Stimulated activated CD8-positive, alpha-beta memory T cell treated with anti-CD3 and anti-CD28 coated beads, Interleukin-7, amount 100 ng/mL, for 48 hours (primary cell): ENCODE data around the gene GJD4.

Source experiments
- DNase-seq, 2 donors: peaks; one replicate each; pipeline ENCODE4 v3.0.0-alpha.2; 2020; ENCODE audit warnings: low read depth in 1 of 2; ENCODE audit errors: extremely low read depth in 1 of 2

GJD4 gene

GRCh38 chr10:35578618-35578956 is 26.6 kb upstream of the GJD4 start:
- DNase-seq, result no peak

GRCh38 chr10:35579116-35579515 is 26.0 kb upstream of the GJD4 start:
- no peak for DNase-seq

GRCh38 chr10:35579726-35580422 is 25.3 kb upstream of the GJD4 start:
- no peak for DNase-seq

GRCh38 chr10:35580423-35580770 is 24.7 kb upstream of the GJD4 start:
- DNase-seq, result no peak

- DNase-seq, result no peak
Measured at GRCh38 chr10:35581655-35582054, 23.5 kb upstream of the GJD4 start.

- DNase-seq, result no peak
Measured at GRCh38 chr10:35584946-35585345, 20.2 kb upstream of the GJD4 start.

GRCh38 chr10:35585356-35585755 is 19.8 kb upstream of the GJD4 start:
- no peak for DNase-seq

- DNase-seq, result no peak
Measured at GRCh38 chr10:35585903-35586535, 19.1 kb upstream of the GJD4 start.

- DNase-seq, result no peak
Measured at GRCh38 chr10:35588836-35589235, 16.3 kb upstream of the GJD4 start.

- no peak for DNase-seq
Measured at GRCh38 chr10:35592441-35592840, 12.7 kb upstream of the GJD4 start.

GRCh38 chr10:35594115-35595079 is 10.7 kb upstream of the GJD4 start:
- no peak for DNase-seq

- no peak for DNase-seq
Measured at GRCh38 chr10:35595106-35595505, 10.0 kb upstream of the GJD4 start.

- no peak for DNase-seq
Measured at GRCh38 chr10:35598379-35598778, 6.8 kb upstream of the GJD4 start.

GRCh38 chr10:35600193-35600592 is 4.9 kb upstream of the GJD4 start:
- no peak for DNase-seq

- no peak for DNase-seq
Measured at GRCh38 chr10:35606430-35606829, 1.3 kb downstream of the GJD4 start.

- DNase-seq, result no peak
Measured at GRCh38 chr10:35607475-35608327, 2.6 kb downstream of the GJD4 start.

GRCh38 chr10:35608328-35608672 is 3.2 kb downstream of the GJD4 start:
- DNase-seq, result no peak

- DNase-seq, result no peak
Measured at GRCh38 chr10:35611750-35612149, 6.6 kb downstream of the GJD4 start.

GRCh38 chr10:35612385-35613106 is 7.4 kb downstream of the GJD4 start:
- DNase-seq, result no peak

GRCh38 chr10:35613107-35613440 is 7.9 kb downstream of the GJD4 start:
- DNase-seq, result no peak
